Testis (tissue), 5 donors: ENCODE data around the gene PRADC1. TPM values are rescaled to one million over a fixed set of nuclear protein-coding genes. Genes with fewer than 3 reads are reported as not detected.
A peak's percentile ranks its signal among the peaks of the same experiment; 100 is the strongest.

Experiments
- DNase-seq: peaks from one replicate; pipeline ENCODE4 v3.0.0-alpha.2; 2019
- H3K27ac ChIP-seq, 2 donors: fragments of 200-600 bp; sonication (generic); one replicate each; pipeline ENCODE4 v1.5.1; 2019
- H3K27me3 ChIP-seq: fragments of 200-600 bp; sonication (generic); one replicate; pipeline ENCODE4 v1.5.1; 2019
- H3K36me3 ChIP-seq: fragments of 200-600 bp; sonication (generic); one replicate; pipeline ENCODE4 v1.5.1; 2017; ENCODE audit warnings: low read depth; ENCODE audit errors: missing control alignments
- H3K4me1 ChIP-seq: fragments of 200-600 bp; sonication (generic); one replicate; pipeline ENCODE4 v1.5.1; 2019
- H3K4me3 ChIP-seq, 2 donors: fragments of 200-600 bp; sonication (generic); one replicate each; pipeline ENCODE4 v1.5.1; 2017 to 2019
- H3K9me3 ChIP-seq: fragments of 200-600 bp; sonication (generic); one replicate; pipeline ENCODE4 v1.5.1; 2017
- POLR2A ChIP-seq: fragments of 450-650 bp; IDR thresholded peaks from one replicate; pipeline ENCODE4 v1.6.1; 2017; ENCODE audit warnings: antibody characterized with exemption, mild to moderate bottlenecking, moderate library complexity
- WGBS, 2 donors: methylation state at CpG; one replicate each; pipeline ENCODE4 v1.1.5; 2018; 5-methylcytosine and 5-hydroxymethylcytosine counted together
- intact Hi-C: fragments of 100-400 bp; cut with DNase I; formaldehyde crosslinking; loops from one replicate; pipeline ENCODE4 v1.15.1; 2023; ENCODE audit warnings: low total_unique reads
- long read RNA-seq, 2 donors: transcript quantifications; one replicate each; lab custom pipeline, GENCODE V29; 2026
- polyA plus RNA-seq: library from polyadenylated mRNA; stranded (reverse); fragments of 350-450 nt; fragmentation: Illumina TruSeq; extraction: RNeasy Lipid Tissue Mini Kit (QIAGEN cat#74804); gene quantifications from one replicate; pipeline ENCODE4 v1.2.3, GENCODE V29; 2014; ENCODE audit warnings: low read depth, low replicate concordance; ENCODE audit not compliant: insufficient read depth
- total RNA-seq, 2 donors: library from RNA; depleted of rRNA; stranded (reverse); fragments of >200 nt; gene quantifications; one replicate each; pipeline ENCODE4 v1.2.3, GENCODE V29; 2016
- TF ChIP-seq, protein P1 (sequence below), 3 experiments: fragments of 450-650 bp in 2 of 3; fragments of 200-600 bp in 1 of 3; sonication (generic) in 1 of 3; IDR thresholded peaks; one replicate each; pipeline ENCODE4 v1.5.1; 2016 to 2019; ENCODE audit warnings: antibody characterized with exemption in 3 of 3, mild to moderate bottlenecking in 2 of 3, moderate library complexity in 1 of 3

Gene PRADC1
- 10 to 100 TPM; 21.3 to 29.2 TPM for total RNA-seq
- 47.1 TPM for polyA plus RNA-seq
- long read RNA-seq, donor 1, transcript PRADC1-201 (5 exons, 1,083 nt) = major isoform, 15 of 423 reads
- long read RNA-seq, donor 1, partial matches to known transcripts = 297 of 423 reads
- long read RNA-seq, donor 1, other reads (novel, unspliced or antisense) = 111 of 423 reads
- long read RNA-seq, donor 2, transcript PRADC1-201 (5 exons, 1,083 nt) = major isoform, 10 of 278 reads
- long read RNA-seq, donor 2, partial matches to known transcripts = 214 of 278 reads
- long read RNA-seq, donor 2, other reads (novel, unspliced or antisense) = 54 of 278 reads

DNA sequence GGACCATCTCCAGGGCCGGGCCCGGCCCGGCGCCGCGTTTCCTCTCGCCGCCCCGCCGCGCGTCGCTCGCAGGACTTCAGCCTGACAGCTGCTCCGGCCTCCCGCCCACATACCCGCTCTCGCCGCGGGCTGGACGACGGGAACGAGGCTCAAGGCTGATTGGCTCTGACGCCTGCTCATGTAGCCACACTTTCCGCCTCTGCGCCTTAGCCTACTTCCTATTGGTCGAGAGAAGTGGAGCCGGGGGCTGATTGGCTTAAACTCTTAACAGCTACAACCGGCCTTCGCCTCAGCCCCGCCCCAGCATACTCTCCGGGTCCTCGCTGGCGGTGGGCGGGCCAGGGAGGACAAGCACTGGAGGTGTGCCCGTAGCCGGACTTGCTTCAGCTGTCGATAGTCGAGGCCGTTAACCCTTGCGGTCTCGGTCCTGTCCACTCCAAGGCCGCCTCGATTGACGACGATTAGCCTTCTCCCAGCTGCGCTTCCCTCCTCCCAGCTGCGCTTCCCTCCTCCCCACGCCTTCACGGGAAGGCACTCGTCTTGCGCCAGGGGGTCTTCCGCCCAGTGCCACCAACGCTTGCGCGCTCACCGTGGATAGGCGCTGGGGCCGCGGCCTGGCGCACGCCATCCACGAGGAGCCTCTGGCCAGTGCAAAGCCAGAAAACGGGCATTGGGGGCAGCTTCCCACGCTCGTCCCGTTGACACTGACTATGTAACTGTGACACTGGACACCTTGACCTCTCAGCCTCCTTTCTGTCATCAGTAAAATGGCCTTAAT lies at the start of gene PRADC1:
Gene PRADC1 (minus strand): TSS at position 86 of the 778 bp plus-strand sequence. CDS start 79 bp downstream, at position 7.
- 0% methylated on average over 32 to 66 of the region's 67 CpGs for WGBS, 2 donors
- H3K27ac ChIP-seq = peak within 1 kb of the TSS; percentile 89 to 98
- peaks cover 26% of the 10 kb centered on the region for H3K4me1 ChIP-seq
- H3K27me3 ChIP-seq = no peaks in the 10 kb centered on the region
- TF ChIP-seq, protein P1, sequence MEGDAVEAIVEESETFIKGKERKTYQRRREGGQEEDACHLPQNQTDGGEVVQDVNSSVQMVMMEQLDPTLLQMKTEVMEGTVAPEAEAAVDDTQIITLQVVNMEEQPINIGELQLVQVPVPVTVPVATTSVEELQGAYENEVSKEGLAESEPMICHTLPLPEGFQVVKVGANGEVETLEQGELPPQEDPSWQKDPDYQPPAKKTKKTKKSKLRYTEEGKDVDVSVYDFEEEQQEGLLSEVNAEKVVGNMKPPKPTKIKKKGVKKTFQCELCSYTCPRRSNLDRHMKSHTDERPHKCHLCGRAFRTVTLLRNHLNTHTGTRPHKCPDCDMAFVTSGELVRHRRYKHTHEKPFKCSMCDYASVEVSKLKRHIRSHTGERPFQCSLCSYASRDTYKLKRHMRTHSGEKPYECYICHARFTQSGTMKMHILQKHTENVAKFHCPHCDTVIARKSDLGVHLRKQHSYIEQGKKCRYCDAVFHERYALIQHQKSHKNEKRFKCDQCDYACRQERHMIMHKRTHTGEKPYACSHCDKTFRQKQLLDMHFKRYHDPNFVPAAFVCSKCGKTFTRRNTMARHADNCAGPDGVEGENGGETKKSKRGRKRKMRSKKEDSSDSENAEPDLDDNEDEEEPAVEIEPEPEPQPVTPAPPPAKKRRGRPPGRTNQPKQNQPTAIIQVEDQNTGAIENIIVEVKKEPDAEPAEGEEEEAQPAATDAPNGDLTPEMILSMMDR (IDR thresholded peaks at IDR 0.05) = no peak
- no peak for TF ChIP-seq POLR2A
- no peaks in the 10 kb centered on the region for H3K9me3 ChIP-seq
- DNase-seq = peak; percentile 100
- no peaks in the 10 kb centered on the region for H3K36me3 ChIP-seq
- intact Hi-C loops = no loop called here
- H3K4me3 ChIP-seq = peak within 1 kb of the TSS; percentile 73 to 97

DNA sequence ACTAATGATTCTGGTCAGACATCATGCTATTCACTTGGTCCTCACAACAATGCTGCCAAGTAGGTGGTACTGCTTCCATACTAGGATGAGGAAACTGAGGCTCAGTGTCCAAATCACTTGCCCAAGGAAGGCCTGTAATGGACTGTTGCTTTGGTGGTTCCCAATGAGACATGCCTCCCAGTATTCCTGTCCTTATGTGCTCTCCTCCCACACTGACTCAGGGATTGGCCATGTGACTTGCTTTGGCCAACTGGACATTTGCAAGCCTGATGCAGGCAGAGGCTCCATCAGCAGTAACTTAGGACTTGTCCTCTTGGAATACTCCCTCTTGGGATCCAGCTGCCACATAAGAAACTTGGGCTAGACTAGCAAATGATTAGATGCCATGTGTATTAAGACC lies 48.2 kb upstream of the PRADC1 start:
- H3K4me3 ChIP-seq = no peak overlapping the region
- H3K4me1 ChIP-seq = peaks cover 16% of the 10 kb centered on the region
- DNase-seq = no peak
- intact Hi-C loops = no loop called here
- H3K36me3 ChIP-seq = no peaks in the 10 kb centered on the region
- no peaks in the 10 kb centered on the region for H3K9me3 ChIP-seq
- H3K27ac ChIP-seq = no peak overlapping the region
- TF ChIP-seq, protein P1 (IDR thresholded peaks at IDR 0.05) = no peak
- TF ChIP-seq POLR2A = no peak
- no peaks in the 10 kb centered on the region for H3K27me3 ChIP-seq

GRCh38 chr2:73279852-73280251 lies 46.8 kb upstream of the PRADC1 start:
- DNase-seq = no peak
- no peak overlapping the region for H3K4me3 ChIP-seq

DNA sequence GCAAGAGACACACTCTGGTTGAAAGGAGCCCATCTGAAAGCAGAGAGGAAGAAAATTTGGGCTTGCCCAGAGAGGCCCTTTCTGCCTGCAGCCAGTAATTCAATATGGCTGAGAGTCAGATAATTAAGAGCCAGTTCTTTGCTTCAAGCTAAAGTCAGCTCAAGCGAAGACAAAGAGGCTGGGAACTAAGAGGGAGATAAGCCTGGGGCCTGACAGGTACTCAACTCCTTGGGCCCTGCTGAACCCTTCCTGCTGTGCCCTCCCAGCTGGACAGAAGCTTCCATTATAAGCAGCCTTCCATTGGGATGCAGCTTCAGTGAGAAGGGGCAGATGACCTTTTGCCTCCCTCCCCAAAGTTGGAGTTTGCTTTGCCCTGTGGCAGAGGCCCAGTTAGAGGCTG lies 39.2 kb upstream of the PRADC1 start:
- Histone ChIP-seq H3K4me1 (no peaks in the 10 kb centered on the region), H3K9me3 (no peaks in the 10 kb centered on the region), H3K4me3 (no peak overlapping the region), H3K27ac (no peak overlapping the region), H3K27me3 (no peaks in the 10 kb centered on the region), H3K36me3 (no peaks in the 10 kb centered on the region)
- intact Hi-C loops = no loop called here
- no peak for DNase-seq
- TF ChIP-seq, protein P1 (IDR thresholded peaks at IDR 0.05) = no peak
- no peak for TF ChIP-seq POLR2A
- WGBS, 2 donors = 100% methylated on average over 1 of the region's 1 CpG

More at GRCh38 chr2:73279852-73280251, 46.8 kb upstream of the PRADC1 start:
- no peaks in the 10 kb centered on the region for H3K27me3 ChIP-seq
- no peak for TF ChIP-seq POLR2A
- TF ChIP-seq, protein P1 (IDR thresholded peaks at IDR 0.05) = no peak
- no peak overlapping the region for H3K27ac ChIP-seq
- 86 to 88% methylated on average over 9 of the region's 9 CpGs for WGBS, 2 donors
- H3K4me1 ChIP-seq = peaks cover 13% of the 10 kb centered on the region
- H3K36me3 ChIP-seq = no peaks in the 10 kb centered on the region
- H3K9me3 ChIP-seq = no peaks in the 10 kb centered on the region
- intact Hi-C loops = no loop called here
